ENCODE data around the gene PRPF40A.

DNA sequence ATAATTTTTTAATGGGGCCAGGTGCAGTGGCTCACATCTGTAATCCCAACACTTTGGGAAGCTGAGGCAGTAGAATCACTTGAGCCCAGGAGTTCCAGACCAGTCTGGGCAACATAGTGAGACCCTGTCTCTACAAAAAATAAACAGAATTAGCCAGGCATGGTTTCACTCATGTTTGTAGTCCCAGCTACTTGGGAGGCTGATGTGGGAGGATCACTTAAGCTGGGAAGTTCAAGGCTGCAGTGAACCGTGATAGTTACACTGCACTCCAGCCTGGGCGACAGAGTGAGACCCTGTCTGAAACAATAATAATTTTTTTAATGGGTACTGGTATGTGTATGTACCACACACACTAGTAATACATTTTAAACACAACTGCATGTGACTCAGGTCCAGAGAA, 3.5 kb upstream of the PRPF40A start:
- TF ChIP-seq POLR2AphosphoS5 (IDR thresholded peaks at IDR 0.05; ENCODE audit: low read depth, low read length) (no peak), POLR2A (IDR thresholded peaks at IDR 0.05; ENCODE audit: low read depth, low read length) (no peak)

Measured in GM12892 (cell line).